ENCODE measurements around the gene TFF3.
A peak's percentile ranks its signal among the peaks of the same experiment; 100 is the strongest.

The TFF3 gene

DNA sequence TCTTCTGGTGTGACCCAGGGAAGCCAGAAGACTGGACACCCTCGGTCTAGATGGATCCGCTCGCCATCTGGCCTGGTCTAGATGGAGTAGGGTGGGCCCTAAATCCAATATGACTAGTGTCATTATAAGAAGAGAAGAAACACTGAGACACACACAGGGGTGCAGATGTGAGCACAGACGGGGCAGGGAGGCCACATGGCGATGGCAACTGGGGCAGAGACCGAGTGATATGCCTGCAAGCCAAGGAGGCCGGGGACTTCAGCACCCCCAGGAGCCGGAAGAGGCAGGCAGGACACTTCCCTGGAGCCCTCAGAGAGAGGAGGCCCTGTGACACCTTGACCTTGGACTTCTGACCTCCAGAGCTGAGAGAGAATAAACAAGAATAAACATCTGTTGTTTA lies 5.6 kb upstream of the TFF3 start:
- DNase-seq (ENCODE audit: low read depth) = no peak

DNA sequence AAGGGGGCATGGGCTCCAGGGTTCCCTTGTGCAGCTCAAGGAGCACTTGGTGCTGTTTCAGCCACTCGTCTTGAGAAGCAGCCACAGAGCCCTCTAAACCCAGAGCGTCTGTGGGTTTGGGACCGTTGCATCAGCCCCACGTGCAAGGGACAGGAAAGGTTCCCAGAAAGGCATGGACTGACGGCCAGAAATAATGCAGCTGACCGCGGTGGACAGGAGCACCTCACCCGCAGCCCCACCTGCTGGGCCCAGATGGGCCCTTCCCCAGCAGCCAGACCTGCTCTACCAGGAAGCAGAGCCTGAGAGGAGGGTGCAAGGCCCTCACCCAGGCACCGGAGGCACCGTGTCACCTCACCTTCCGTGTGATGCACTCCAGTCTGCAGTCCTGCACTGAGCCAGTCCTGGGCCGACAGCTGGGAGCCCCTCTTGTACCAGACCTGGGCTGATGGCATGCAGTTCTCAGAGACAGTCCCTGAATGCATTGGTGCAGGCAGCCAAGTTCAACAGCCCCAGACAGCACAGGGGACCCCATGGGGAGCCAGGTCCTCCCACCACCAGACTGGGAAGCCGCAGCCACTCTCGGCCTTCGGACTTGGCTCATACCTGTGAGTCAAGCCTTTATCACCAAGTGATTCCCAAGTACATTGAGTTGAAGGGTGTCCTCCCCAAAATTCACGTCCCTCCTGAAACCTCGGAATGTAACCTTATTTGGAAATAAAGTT lies 4.8 kb upstream of the TFF3 start:
- DNase-seq (ENCODE audit: low read depth) = no peak

GRCh38 chr21:42319376-42319775 lies 4.2 kb upstream of the TFF3 start:
- no peak for DNase-seq (ENCODE audit: low read depth)

GRCh38 chr21:42317826-42318746 lies 2.9 kb upstream of the TFF3 start:
- DNase-seq (ENCODE audit: low read depth) = no peak

DNA sequence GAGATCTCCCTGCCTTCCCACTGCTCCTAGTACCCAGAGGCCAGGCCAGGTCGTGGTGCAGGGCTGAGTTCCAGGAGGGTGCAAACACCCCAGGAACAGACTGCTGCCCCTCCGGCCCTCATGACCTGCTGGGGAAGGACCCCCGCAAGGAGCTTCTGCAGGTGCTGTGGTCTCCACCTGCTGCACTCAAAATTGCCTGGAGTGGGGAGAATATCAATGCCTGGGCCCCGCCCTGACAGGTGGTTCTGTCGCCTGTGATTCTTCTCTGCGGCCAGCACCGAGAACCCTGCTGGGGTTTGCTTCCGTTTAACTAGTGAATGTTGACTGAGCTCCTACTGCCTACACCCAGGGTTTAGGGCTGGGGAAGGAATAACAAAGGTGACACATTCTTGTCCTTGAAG lies 2.1 kb upstream of the TFF3 start:
- no peak for DNase-seq (ENCODE audit: low read depth)

- no peak for DNase-seq (ENCODE audit: low read depth)
Measured at GRCh38 chr21:42316891-42317290, 1.7 kb upstream of the TFF3 start.

DNA sequence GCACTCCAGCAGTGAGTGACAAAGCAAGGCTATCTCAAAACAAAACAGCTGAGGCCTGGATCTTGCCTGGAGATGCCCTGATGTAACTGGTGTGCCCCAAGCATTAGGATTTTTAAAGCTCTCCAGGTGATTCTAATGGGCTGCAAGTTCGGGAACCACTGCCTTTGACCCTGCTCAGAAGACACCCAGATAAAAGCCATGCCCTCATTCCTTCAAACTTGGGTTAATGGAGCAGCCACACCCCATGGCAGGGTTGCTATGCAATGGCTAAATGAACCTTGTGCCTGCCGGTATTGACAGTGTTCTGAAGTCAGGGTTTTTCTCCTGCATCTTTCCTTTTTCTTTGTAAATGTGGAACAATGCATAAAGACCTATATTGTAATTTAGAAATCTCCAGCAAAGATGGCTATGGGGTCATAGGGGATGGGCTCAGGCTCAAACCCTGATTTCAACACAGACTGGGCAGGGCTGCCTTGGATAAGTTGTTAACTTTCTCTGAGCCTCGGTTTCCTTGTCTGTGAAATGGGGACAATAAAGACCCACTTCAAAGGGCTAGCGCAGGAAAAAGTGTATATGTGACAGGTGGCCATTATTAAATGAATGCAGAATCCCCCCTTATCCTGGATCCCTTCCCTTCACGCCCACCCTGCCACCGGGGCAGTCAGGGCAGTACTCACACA lies 453 bp downstream of the TFF3 start:
- DNase-seq (ENCODE audit: low read depth) = no peak

- no peak for DNase-seq (ENCODE audit: low read depth)
Measured at GRCh38 chr21:42313501-42313969, 1.7 kb downstream of the TFF3 start.

- no peak for DNase-seq (ENCODE audit: low read depth)
Measured at GRCh38 chr21:42312626-42313104, 2.5 kb downstream of the TFF3 start.

DNA sequence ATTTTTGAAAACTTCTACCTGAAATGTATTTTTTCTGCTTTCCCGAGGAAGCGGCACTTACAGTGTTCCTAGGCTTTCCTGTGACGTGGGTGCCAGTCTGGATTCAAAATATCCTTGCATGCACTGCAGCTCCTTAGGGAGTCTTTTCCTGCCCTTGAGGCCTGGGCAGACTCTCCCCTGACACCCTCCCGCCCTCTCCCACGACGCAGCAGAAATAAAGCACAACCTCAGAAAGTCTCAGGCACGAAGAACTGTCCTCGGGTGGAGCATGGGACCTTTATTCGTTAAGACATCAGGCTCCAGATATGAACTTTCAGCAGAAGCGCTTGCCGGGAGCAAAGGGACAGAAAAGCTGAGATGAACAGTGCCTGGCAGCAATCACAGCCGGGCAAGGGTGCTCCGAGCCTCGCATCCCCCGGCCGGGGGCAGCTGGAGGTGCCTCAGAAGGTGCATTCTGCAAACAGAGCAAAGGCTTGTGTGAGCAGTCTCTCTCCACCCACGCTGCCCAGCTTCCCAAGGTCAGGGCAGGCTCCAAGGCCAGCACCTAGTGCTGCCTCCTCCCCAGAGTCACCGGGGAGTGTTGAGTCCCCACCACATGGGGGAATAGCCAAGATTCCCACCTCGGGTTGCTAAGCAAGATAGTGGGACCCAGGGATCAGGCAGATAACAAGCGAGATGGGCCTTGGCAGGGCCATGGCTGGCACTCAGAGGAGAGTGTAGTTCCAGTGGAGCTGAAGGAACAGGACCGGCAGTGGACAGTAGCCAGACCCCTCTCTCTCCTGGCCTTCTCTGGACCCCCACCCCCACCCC lies 3.2 kb downstream of the TFF3 start:
- DNase-seq (ENCODE audit: low read depth) = no peak

DNA sequence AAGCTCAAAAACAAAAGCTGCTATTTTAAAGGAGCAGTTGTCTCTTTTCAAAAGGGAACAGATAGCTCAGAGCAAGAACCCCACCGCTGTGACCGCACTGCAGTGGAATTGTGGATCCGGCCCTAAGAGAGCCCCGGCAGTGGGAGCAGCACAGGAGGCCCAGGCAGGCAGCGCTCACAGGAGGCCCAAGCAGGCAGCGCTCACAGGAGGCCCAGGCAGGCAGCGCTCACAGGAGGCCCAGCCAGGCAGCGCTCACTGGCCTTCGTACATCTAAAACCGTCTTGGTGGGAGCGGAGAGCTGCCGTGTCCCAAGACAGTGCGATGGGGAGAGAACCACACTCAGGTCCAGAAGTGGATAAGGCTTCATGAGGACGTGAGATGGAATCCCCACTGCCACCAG lies 4.0 kb downstream of the TFF3 start:
- no peak for DNase-seq (ENCODE audit: low read depth)

GRCh38 chr21:42310411-42311001 lies 4.7 kb downstream of the TFF3 start:
- no peak for DNase-seq (ENCODE audit: low read depth)

GRCh38 chr21:42309753-42310213 lies 5.4 kb downstream of the TFF3 start:
- peak; percentile 21 for DNase-seq (ENCODE audit: low read depth)

DNA sequence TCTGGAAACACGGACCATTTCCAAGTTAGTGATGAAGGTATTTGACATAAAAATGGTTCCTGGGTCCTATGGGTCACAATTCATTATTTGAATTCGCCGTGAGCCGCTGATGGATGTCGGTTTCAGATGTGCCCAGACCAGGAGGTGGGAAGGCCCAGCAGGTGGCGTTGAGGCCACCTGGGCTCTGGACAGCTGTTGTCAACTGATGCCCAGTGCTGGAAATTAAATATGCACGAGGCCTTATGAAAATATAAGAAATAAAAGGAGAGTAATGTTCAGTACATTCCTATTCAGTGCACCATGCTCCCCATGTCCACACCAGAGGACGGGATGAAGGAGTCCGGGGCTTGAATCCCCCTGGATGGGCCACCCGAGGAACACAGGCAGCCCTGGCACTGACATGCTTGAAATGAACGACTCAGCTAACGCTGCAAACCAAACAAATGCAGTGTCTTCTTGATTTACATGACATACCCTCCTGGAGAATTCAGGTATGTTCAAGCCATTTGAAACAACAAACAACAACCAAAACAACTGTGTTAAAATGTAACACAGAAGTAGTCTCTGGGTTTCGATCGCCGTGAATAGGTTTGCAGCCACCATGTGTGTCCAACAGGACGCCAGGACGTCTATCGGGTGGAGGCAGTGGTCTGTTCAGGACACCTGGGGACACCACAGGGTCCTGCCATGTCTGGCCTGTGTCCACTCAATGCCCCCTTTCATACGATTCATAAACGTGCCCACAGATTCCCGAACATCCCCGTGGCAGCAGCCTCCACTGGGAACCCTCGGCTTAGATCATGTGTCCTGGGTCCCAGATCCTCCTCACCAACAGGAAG lies 6.1 kb downstream of the TFF3 start:
- DNase-seq (ENCODE audit: low read depth) = no peak

- DNase-seq (ENCODE audit: low read depth) = no peak
Measured at GRCh38 chr21:42308161-42308913, 6.9 kb downstream of the TFF3 start.

DNA sequence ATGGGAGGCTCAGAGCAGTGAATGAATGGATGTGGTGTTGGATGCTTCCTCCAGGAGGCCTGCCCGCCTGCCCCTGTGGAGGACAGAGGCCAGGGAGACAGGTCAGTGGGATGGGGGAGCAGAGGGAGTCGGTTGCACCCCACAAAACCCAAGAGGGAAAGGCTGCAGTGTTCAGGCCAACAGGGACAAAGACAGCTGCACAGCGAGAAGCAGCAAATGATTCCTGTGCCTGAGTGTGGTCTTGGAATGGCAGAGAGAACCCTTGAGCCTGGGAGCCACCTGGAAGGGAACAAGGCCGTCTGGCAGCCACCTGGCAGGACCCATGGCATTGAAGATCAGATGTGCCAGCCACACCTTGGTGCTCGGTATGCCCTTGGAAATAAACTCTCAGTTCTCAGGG lies 8.1 kb downstream of the TFF3 start:
- DNase-seq (ENCODE audit: low read depth) = no peak

DNA sequence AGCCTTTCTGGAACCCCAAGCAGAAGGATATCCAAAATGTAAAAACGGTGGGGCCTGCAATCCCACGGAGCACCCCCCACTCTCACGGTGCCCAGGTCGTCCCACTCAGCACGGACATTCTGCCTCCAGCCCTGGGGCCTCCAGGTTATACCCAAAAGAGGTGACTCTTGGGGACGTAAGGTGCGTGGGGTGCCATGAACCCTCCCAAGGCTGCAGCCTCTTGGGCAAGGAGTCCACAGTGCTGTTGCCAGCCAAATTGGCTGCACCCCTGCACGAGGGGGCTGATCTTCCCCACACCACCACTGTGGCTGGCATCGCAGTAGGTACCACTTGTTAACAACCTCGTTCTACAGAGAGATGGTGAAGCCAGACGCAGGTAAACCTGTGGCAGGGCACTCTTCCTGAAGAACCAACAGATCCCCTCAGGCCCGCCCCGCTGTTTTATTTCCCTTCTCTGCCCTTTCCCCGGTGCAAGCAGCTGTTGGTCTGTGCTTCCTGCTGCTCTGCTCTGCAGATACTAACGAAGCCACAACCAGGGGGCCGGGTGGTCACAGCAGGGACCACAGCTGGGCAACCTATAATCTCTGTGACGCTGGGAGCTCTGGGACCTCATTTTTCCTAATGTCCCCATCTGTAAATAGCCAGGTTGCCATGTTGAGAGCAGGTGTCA lies 8.7 kb downstream of the TFF3 start:
- no peak for DNase-seq (ENCODE audit: low read depth)

GRCh38 chr21:42305707-42306147 lies 9.5 kb downstream of the TFF3 start:
- no peak for DNase-seq (ENCODE audit: low read depth)
